Type B pancreatic cell (in vitro differentiated cells): Measurements from ENCODE around the gene FTCD. TPM values are rescaled to one million over a fixed set of nuclear protein-coding genes. Genes with fewer than 3 reads are reported as not detected.
"Not testable (repeated sequence)": the region's sequence is repeated elsewhere in the genome, so short reads cannot be mapped to it uniquely, and the experiment has no call there.

Experiments
- DNase-seq: peaks from one replicate; pipeline ENCODE4 v3.0.0; 2021; ENCODE audit warnings: mixed read lengths; ENCODE audit not compliant: unreplicated experiment; ENCODE audit errors: extremely low spot score
- H3K27ac Mint-ChIP-seq: 2 replicates; pipeline ENCODE4 v1.8.0; 2021; ENCODE audit warnings: mild to moderate bottlenecking, mixed read lengths
- H3K27me3 Mint-ChIP-seq: 2 replicates; pipeline ENCODE4 v1.8.0; 2021; ENCODE audit warnings: mixed read lengths
- H3K36me3 Mint-ChIP-seq: 2 replicates; pipeline ENCODE4 v1.8.0; 2021; ENCODE audit warnings: mixed read lengths
- H3K4me1 Mint-ChIP-seq: one replicate; pipeline ENCODE4 v1.8.0; 2021; ENCODE audit warnings: mixed read lengths; ENCODE audit not compliant: unreplicated experiment
- H3K4me3 Mint-ChIP-seq: 2 replicates; pipeline ENCODE4 v1.8.0; 2021; ENCODE audit warnings: mild to moderate bottlenecking, mixed read lengths
- H3K9me3 Mint-ChIP-seq: 2 replicates; pipeline ENCODE4 v1.8.0; 2021; ENCODE audit warnings: mixed read lengths
- total RNA-seq: library from RNA; stranded (reverse); gene quantifications from 2 replicates; pipeline ENCODE4 v1.2.1, GENCODE V29; 2021; ENCODE audit warnings: low replicate concordance
- TF ChIP-seq, protein P1 (sequence below): fragments of 200-600 bp; sonication (generic); conservative IDR thresholded peaks from 2 replicates; pipeline ENCODE4 v1.5.0; 2021; ENCODE audit warnings: antibody characterized with exemption, mild to moderate bottlenecking

Gene FTCD
- total RNA-seq, 1 donor from 2014 or later = 26.9 TPM

DNA sequence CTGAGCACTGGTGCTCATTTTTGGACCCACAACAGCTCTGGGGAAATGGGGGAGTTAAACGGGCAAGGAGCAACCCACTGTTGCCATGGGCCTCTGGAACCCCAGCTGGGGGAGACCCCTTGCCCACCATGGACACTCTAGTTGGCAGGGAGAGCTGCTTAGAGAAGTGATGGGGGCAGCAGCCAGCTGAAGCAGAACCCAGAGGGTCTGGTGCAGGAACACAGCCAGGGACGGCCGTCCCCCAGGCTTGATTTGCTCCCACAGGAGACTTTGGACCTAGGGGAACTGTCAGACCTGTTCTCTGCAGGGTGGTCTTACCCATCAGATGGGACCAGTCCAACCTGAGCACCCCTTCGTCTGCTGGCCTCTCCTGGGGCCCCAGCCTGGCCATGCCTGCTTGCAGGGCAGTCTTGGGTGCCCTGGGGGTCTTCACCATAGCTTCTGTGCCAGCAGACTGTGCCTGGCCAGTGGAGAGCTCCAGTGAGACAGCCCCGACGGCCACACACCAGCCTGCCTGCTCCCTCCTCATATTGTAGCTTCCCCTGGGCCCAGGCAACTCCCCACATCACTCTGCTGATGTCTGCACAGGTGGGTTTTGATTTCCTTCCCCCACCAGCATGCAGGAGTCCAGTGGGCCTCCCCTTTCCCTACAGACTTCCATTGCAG lies 17.6 kb upstream of the FTCD start:
- Mint-ChIP-seq H3K36me3 (peaks cover 18% of the 10 kb centered on the region), H3K27ac (no peak overlapping the region), H3K4me3 (no peak overlapping the region), H3K9me3 (peaks cover 10% of the 10 kb centered on the region), H3K27me3 (no peaks in the 10 kb centered on the region), H3K4me1 (no peaks in the 10 kb centered on the region)
- peak; percentile 66 for DNase-seq
- TF ChIP-seq, protein P1, sequence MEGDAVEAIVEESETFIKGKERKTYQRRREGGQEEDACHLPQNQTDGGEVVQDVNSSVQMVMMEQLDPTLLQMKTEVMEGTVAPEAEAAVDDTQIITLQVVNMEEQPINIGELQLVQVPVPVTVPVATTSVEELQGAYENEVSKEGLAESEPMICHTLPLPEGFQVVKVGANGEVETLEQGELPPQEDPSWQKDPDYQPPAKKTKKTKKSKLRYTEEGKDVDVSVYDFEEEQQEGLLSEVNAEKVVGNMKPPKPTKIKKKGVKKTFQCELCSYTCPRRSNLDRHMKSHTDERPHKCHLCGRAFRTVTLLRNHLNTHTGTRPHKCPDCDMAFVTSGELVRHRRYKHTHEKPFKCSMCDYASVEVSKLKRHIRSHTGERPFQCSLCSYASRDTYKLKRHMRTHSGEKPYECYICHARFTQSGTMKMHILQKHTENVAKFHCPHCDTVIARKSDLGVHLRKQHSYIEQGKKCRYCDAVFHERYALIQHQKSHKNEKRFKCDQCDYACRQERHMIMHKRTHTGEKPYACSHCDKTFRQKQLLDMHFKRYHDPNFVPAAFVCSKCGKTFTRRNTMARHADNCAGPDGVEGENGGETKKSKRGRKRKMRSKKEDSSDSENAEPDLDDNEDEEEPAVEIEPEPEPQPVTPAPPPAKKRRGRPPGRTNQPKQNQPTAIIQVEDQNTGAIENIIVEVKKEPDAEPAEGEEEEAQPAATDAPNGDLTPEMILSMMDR = no peak

DNA sequence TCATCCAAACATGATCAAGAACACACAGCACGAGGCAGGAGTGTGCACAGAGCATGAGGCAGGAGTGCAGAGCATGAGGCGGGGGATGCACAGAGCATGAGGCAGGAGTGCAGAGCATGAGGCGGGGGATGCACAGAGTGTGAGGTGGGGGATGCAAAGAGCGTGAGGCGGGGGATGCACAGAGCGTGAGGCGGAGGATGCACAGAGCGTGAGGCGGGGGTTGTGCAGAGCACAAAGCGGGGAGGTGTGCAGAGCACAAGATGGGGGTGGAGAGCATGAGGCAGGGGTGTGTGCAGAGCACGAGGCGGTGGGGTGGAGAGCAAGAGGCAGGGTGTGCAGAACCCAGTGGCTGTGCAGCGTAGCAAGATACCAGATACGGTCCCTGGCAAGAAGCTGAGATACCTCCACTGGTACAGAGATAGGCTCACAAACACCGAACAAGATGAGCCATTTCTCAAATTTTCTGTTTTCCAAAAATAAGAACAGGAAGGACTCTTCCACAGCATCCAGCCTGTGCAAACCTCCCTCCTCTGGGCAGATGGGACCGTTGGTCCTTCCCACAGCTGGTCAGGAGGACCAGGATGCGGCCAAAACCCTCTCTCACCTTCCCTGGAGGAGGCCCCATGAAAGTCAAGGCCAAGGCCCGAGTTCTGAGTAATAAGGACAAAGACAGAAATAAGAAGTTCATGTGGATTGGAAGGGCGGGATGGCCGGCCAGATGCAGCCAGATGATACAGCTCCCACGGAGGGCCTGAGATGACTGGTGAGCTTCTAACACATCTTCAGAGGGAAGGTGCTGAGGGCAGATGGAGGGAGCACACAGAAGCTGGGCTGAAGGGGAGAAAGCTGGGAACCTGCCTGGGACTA lies 16.9 kb upstream of the FTCD start:
- H3K9me3 Mint-ChIP-seq = peaks cover 10% of the 10 kb centered on the region
- no peaks in the 10 kb centered on the region for H3K27me3 Mint-ChIP-seq
- DNase-seq = peak; percentile 48
- no peaks in the 10 kb centered on the region for H3K4me1 Mint-ChIP-seq
- H3K36me3 Mint-ChIP-seq = peaks cover 13% of the 10 kb centered on the region
- TF ChIP-seq, protein P1 = no peak
- H3K27ac Mint-ChIP-seq = no peak overlapping the region
- H3K4me3 Mint-ChIP-seq = no peak overlapping the region

DNA sequence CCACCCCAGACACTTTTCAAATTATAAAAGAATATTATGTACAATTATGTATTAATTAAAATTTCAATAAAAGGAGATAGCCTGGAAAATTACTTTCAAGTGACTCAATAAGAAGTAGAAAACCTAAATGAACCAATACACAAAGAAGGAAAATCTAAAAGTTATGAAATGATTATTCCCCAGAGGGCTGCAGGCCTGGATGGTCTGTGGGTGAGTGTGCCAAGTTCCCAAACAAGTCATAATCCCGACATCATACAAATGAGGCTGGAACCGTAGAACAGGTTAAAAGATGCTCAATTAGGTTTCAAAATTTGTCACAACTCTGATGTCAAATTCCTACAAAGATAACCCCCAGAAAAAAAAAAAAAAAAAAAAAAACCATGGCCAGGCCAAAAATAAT lies 16.2 kb upstream of the FTCD start:
- no peak overlapping the region for H3K4me3 Mint-ChIP-seq
- H3K36me3 Mint-ChIP-seq = peaks cover 8% of the 10 kb centered on the region
- TF ChIP-seq, protein P1 = no peak
- no peak for DNase-seq
- no peaks in the 10 kb centered on the region for H3K27me3 Mint-ChIP-seq
- no peaks in the 10 kb centered on the region for H3K4me1 Mint-ChIP-seq
- no peak overlapping the region for H3K27ac Mint-ChIP-seq
- peaks cover 10% of the 10 kb centered on the region for H3K9me3 Mint-ChIP-seq

DNA sequence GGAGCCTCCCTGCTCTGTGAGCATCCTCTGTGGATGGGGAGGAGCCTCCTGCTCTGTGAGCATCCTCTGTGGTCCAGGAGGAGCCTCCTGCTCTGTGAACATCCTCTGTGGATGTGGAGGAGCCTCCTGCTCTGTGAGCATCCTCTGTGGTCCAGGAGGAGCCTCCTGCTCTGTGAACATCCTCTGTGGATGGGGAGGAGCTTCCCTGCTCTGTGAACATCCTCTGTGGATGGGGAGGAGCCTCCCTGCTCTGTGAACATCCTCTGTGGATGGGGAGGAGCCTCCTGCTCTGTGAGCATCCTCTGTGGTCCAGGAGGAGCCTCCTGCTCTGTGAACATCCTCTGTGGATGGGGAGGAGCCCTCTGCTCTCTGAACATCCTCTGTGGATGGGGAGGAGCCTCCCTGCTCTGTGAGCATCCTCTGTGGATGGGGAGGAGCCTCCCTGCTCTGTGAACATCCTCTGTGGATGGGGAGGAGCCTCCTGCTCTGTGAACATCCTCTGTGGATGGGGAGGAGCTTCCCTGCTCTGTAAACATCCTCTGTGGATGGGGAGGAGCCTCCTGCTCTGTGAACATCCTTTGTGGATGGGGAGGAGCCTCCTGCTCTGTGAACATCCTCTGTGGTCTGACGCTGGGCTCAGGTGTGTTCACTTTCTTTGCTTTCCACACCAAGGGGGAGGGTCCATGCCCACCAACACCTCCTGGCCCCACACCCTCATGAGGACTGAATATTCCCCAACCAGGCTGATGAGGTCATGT lies 15.2 kb upstream of the FTCD start:
- DNase-seq, H3K4me3 Mint-ChIP-seq, H3K27me3 Mint-ChIP-seq, H3K36me3 Mint-ChIP-seq, H3K9me3 Mint-ChIP-seq, H3K4me1 Mint-ChIP-seq, H3K27ac Mint-ChIP-seq: not testable (repeated sequence)

DNA sequence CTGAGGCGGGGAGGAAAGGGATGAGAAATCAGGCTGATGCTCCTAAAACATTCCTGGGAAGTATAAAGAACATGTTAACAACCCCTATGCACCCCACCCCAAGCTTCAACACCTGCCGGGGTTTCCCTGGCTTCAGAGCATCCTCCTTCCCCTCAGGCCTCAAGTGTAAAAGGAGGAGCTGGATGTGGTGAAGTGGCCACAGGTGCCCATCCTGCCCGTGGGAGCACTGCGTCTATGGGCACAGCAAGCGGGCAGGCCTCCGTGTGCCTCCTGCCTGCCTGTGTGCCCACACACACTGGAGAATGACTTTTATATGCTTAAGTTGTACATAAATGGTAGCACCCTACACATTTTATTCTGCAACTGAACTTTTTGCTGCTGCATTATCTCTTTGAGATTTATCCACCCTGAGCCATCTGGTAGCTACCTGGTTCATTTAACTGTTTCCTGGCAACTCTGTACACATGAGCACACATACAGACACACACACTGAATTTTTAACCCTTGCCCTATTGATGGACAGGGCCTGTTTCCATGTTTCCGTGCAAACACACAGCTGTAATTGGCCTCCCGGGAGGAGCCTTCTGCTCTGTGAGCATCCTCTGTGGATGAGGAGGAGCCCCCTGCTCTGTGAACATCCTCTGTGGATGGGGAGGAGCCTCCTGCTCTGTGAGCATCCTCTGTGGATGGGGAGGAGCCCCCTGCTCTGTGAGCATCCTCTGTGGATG lies 13.4 kb upstream of the FTCD start:
- Mint-ChIP-seq H3K27ac (peak overlapping the region; percentile 74), H3K4me3 (no peak overlapping the region), H3K9me3 (no peaks in the 10 kb centered on the region), H3K4me1 (no peaks in the 10 kb centered on the region), H3K27me3 (no peaks in the 10 kb centered on the region), H3K36me3 (peaks cover 4% of the 10 kb centered on the region)
- TF ChIP-seq, protein P1 = no peak
- DNase-seq = no peak
